ENCODE results near the gene RABGGTA. TPM values are rescaled to one million over a fixed set of nuclear protein-coding genes. Genes with fewer than 3 reads are reported as not detected.

The RABGGTA gene, protein sequence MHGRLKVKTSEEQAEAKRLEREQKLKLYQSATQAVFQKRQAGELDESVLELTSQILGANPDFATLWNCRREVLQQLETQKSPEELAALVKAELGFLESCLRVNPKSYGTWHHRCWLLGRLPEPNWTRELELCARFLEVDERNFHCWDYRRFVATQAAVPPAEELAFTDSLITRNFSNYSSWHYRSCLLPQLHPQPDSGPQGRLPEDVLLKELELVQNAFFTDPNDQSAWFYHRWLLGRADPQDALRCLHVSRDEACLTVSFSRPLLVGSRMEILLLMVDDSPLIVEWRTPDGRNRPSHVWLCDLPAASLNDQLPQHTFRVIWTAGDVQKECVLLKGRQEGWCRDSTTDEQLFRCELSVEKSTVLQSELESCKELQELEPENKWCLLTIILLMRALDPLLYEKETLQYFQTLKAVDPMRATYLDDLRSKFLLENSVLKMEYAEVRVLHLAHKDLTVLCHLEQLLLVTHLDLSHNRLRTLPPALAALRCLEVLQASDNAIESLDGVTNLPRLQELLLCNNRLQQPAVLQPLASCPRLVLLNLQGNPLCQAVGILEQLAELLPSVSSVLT
- total RNA-seq, result 54.9 TPM

- intact Hi-C loops (cut with DNase I), result loop anchor here (1.0 to 5.0 kb wide), 3 partner anchors 28 to 39 kb away; partner anchors contain the start of genes DHRS1, GMPR2, NEDD8 and NOP9
- Histone ChIP-seq H3K27ac (peak within 1 kb of the TSS; percentile 92 to 96), H3K4me1 (peaks cover 0 to 8% of the 10 kb centered on the region in 2 donors), H3K4me3 (peak within 1 kb of the TSS; percentile 74 to 91), H3K27me3 (no peaks in the 10 kb centered on the region), H3K9me3 (no peaks in the 10 kb centered on the region), H3K36me3 (peaks cover 4 to 26% of the 10 kb centered on the region in 2 donors)
- TF ChIP-seq, protein P1, sequence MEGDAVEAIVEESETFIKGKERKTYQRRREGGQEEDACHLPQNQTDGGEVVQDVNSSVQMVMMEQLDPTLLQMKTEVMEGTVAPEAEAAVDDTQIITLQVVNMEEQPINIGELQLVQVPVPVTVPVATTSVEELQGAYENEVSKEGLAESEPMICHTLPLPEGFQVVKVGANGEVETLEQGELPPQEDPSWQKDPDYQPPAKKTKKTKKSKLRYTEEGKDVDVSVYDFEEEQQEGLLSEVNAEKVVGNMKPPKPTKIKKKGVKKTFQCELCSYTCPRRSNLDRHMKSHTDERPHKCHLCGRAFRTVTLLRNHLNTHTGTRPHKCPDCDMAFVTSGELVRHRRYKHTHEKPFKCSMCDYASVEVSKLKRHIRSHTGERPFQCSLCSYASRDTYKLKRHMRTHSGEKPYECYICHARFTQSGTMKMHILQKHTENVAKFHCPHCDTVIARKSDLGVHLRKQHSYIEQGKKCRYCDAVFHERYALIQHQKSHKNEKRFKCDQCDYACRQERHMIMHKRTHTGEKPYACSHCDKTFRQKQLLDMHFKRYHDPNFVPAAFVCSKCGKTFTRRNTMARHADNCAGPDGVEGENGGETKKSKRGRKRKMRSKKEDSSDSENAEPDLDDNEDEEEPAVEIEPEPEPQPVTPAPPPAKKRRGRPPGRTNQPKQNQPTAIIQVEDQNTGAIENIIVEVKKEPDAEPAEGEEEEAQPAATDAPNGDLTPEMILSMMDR (IDR thresholded peaks at IDR 0.05), result peak; percentile 66 to 80 (median 72)
- peak; percentile 50 to 89 for DNase-seq (ENCODE audit: low spot score in 2 of 2)
These were observed at the start of gene RABGGTA for GRCh38 chr14:24271134-24271833. Gene RABGGTA (minus strand): TSS chr14:24271597. CDS start chr14:24271115, 482 bp downstream.

DNA sequence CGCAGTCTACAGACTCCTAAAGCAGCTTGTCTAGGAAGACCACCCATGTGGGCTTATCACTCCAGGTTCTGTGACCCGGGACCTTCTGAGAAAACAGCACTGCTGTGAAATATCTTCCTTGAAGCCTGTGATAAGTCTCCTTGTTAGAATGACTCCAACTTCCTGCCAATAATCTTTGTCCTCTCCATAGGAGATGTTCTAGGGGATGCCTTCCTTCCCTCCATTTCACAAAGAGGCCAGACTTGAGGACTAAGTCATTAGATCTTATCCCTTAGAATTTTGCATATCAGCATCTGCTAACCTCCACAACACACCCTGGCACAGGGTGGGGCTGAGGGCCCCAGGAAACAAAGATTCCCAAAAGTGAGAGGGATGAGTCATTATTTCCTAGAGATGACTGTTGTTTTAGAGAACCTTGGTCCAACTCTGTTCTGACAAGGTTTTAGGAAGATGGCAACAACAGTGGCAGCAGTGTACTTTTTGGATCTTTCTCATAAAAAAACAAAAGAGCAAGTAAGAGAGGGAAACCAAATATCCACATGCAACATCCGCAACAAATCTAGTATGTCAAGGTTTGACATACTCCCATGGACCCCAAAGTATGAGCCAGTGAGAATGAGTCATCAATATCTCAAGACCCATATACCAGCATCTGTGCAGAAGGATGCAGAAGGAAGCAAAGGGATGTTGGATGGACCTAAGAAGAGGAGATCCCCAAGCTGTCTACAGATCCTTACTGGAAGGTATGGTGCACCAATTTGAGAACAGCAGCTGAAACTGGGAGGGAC, 45.9 kb upstream of the RABGGTA start:
- TF ChIP-seq, protein P1 (IDR thresholded peaks at IDR 0.05), result no peak
- peaks cover 0 to 6% of the 10 kb centered on the region in 2 donors for H3K4me1 ChIP-seq
- DNase-seq (ENCODE audit: low spot score in 2 of 2), result no peak
- no peak overlapping the region for H3K4me3 ChIP-seq
- H3K27me3 ChIP-seq, result peaks cover 4% of the 10 kb centered on the region
- no peaks in the 10 kb centered on the region for H3K9me3 ChIP-seq
- no peaks in the 10 kb centered on the region for H3K36me3 ChIP-seq
- intact Hi-C loops (cut with DNase I), result no loop called here
- no peak overlapping the region for H3K27ac ChIP-seq

DNA sequence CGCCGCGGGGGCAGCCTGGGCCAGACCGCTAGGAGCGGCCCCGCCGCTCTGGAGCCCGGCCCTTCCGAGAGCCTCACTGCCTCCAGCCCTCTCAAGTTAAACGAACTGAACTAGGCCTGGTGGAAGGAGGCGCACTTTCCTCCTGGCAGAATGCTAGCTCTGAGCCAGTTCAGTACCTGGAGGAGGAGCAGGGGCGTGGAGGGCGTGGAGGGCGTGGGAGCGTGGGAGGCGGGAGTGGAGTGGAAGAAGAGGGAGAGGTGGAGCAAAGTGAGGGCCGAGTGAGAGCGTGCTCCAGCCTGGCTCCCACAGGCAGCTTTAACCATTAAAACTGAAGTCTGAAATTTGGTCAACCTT, 45.2 kb upstream of the RABGGTA start:
- no peak for DNase-seq (ENCODE audit: low spot score in 2 of 2)
- intact Hi-C loops (cut with DNase I), result no loop called here

DNA sequence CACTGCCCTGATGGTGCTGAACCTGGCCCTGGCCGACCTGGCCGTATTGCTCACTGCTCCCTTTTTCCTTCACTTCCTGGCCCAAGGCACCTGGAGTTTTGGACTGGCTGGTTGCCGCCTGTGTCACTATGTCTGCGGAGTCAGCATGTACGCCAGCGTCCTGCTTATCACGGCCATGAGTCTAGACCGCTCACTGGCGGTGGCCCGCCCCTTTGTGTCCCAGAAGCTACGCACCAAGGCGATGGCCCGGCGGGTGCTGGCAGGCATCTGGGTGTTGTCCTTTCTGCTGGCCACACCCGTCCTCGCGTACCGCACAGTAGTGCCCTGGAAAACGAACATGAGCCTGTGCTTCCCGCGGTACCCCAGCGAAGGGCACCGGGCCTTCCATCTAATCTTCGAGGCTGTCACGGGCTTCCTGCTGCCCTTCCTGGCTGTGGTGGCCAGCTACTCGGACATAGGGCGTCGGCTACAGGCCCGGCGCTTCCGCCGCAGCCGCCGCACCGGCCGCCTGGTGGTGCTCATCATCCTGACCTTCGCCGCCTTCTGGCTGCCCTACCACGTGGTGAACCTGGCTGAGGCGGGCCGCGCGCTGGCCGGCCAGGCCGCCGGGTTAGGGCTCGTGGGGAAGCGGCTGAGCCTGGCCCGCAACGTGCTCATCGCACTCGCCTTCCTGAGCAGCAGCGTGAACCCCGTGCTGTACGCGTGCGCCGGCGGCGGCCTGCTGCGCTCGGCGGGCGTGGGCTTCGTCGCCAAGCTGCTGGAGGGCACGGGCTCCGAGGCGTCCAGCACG, 44.6 kb upstream of the RABGGTA start:
- Histone ChIP-seq H3K4me1 (peaks cover 0 to 6% of the 10 kb centered on the region in 2 donors), H3K4me3 (no peak overlapping the region)

More for the DNA sequence above, 45.2 kb upstream of the RABGGTA start:
- Histone ChIP-seq H3K36me3 (no peaks in the 10 kb centered on the region), H3K27me3 (peaks cover 4% of the 10 kb centered on the region), H3K9me3 (no peaks in the 10 kb centered on the region), H3K27ac (no peak overlapping the region), H3K4me1 (peaks cover 0 to 6% of the 10 kb centered on the region in 2 donors), H3K4me3 (no peak overlapping the region)
- TF ChIP-seq, protein P1 (IDR thresholded peaks at IDR 0.05), result no peak

More for the DNA sequence above, 44.6 kb upstream of the RABGGTA start:
- no peaks in the 10 kb centered on the region for H3K9me3 ChIP-seq
- intact Hi-C loops (cut with DNase I), result no loop called here
- H3K36me3 ChIP-seq, result no peaks in the 10 kb centered on the region
- H3K27me3 ChIP-seq, result peaks cover 4% of the 10 kb centered on the region
- no peak overlapping the region for H3K27ac ChIP-seq
- DNase-seq (ENCODE audit: low spot score in 2 of 2), result no peak
- TF ChIP-seq, protein P1 (IDR thresholded peaks at IDR 0.05), result peak; percentile 8 to 14 (median 9)
